ENCODE data around the gene CHMP6.
A peak's percentile ranks its signal among the peaks of the same experiment; 100 is the strongest.

The CHMP6 gene

DNA sequence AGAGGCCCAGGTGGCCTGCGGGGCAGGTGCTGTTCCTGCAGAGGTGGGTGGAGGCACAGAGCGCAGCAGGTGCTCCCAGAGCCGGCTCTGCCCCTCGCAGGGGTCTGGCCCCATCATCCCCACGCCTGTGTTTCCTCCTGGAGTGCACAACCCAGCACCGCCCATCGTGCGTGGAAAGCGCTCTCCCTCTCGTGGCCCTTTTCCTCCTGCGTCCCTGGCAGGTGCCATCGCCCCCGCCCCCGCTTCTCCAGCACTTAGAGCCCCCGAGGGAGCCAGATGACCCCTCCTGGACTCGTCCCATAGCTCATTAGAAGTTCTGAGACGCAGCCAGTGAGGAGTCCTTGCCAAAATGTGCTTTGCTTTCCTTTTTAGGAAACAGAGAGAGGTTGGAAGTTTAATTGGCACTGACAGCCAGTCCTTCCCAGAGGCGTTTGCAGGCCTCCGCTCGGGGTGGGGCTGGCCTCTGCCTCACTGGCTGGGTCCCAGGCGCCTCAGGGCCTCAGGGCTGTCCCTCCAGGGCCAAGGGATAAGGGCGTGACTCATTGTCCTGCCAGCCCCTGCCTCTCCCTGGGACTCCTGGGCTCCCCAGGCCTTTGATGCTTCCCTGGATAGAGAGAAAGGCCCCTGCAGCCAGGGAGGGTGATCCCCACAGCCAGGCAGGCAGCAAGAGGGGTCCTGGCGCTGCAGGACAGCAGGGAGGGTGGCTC is 32.2 kb upstream of the CHMP6 start:
- no peak overlapping the region for H3K4me3 ChIP-seq (ENCODE audit: low read length)
- 94% methylated on average over 23 of the region's 23 CpGs for WGBS
- H3K4me1 ChIP-seq (ENCODE audit: insufficient read depth, low read length): no peaks in the 10 kb centered on the region
- H3K27me3 ChIP-seq (ENCODE audit: insufficient read depth, low read length): no peaks in the 10 kb centered on the region
- 0 out of 2 replicates have a peak overlapping the region, but pooled peaks have one; percentile 19 for H3K9ac ChIP-seq (ENCODE audit: low read depth, low read length)
- H3K27ac ChIP-seq (ENCODE audit: low read depth, low read length): no peak overlapping the region
- H3K36me3 ChIP-seq (ENCODE audit: insufficient read depth, low read length): no peaks in the 10 kb centered on the region
- H3K9me3 ChIP-seq (ENCODE audit: insufficient read depth, low read depth, low read length): no peaks in the 10 kb centered on the region

DNA sequence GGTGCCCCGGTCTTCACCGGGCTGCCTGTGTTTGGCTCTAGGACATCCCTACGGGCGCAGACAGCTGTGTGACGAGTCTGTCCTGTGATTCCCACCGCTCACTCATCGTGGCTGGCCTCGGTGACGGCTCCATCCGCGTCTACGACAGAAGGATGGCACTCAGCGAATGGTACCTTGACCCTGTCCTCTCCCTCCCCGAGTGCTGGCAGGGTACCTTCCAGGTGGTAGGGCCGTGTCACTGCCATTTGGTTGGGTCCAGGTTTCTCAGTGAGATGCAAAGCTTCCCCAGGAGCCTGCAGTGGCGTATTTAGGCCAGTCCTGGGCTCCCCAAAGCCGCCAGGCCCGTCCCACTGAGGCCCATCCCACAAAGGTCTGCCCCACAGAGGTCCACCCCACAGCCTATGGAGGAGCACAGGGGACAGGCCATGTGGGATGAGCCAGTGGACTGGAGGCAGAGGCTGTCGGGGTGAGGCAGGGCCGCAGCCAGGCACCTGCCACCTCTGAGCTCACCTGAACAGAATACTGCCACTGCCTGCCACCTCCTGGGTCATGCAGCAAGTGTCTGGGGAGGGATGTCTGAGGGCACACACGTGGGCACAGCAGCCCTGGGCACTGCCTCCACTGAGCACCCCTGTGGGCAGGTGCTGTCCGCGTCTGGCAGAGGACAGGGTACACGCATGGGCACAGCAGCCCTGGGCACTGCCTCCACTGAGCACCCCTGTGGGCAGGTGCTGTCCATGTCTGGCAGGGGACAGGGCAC is 31.4 kb upstream of the CHMP6 start:
- Histone ChIP-seq H3K36me3 (ENCODE audit: insufficient read depth, low read length) (0 out of 2 replicates have a peak, but pooled peaks cover under 1% of the 10 kb centered on the region), H3K27me3 (ENCODE audit: insufficient read depth, low read length) (no peaks in the 10 kb centered on the region), H3K9me3 (ENCODE audit: insufficient read depth, low read depth, low read length) (no peaks in the 10 kb centered on the region), H3K27ac (ENCODE audit: low read depth, low read length) (no peak overlapping the region), H3K4me1 (ENCODE audit: insufficient read depth, low read length) (no peaks in the 10 kb centered on the region), H3K4me3 (ENCODE audit: low read length) (no peak overlapping the region), H3K9ac (ENCODE audit: low read depth, low read length) (no peak overlapping the region)
- WGBS: 94% methylated on average over 24 of the region's 24 CpGs

DNA sequence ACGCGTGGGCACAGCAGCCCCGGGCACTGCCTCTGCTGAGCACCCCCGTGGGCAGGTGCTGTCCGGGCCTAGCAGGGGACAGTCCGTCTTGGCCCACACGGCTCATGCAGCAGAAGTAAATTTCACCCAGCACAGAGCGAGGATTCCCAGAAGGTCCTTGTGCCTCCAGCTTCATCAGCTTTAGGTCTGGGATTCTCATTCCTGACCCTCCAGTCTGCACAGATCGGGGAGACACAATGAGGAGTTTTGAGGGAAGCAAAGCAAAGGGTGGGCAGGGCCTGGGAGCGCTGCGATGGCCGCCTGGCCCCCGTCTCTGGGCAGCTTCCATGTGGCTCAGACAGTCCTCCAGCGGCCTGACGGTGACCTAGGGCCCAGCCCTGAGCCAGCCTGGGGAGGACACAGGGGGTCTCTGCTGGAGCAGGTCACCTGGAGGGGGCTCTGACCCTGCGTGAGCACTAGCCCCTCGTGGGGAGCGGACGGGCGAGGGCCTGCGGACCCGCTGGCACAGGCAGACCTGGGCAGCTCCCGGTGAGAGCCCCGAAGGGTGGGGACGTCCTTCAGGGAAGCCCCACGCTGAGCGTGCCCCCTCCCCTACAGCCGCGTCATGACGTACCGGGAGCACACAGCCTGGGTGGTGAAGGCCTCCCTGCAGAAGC is 30.7 kb upstream of the CHMP6 start:
- H3K4me3 ChIP-seq (ENCODE audit: low read length): no peak overlapping the region
- H3K9ac ChIP-seq (ENCODE audit: low read depth, low read length): no peak overlapping the region
- 95% methylated on average over 31 of the region's 31 CpGs for WGBS
- H3K4me1 ChIP-seq (ENCODE audit: insufficient read depth, low read length): no peaks in the 10 kb centered on the region
- no peaks in the 10 kb centered on the region for H3K27me3 ChIP-seq (ENCODE audit: insufficient read depth, low read length)
- no peak overlapping the region for H3K27ac ChIP-seq (ENCODE audit: low read depth, low read length)
- peaks cover 2% of the 10 kb centered on the region; the same call in 1 of the 2 replicates for H3K36me3 ChIP-seq (ENCODE audit: insufficient read depth, low read length)
- H3K9me3 ChIP-seq (ENCODE audit: insufficient read depth, low read depth, low read length): no peaks in the 10 kb centered on the region

DNA sequence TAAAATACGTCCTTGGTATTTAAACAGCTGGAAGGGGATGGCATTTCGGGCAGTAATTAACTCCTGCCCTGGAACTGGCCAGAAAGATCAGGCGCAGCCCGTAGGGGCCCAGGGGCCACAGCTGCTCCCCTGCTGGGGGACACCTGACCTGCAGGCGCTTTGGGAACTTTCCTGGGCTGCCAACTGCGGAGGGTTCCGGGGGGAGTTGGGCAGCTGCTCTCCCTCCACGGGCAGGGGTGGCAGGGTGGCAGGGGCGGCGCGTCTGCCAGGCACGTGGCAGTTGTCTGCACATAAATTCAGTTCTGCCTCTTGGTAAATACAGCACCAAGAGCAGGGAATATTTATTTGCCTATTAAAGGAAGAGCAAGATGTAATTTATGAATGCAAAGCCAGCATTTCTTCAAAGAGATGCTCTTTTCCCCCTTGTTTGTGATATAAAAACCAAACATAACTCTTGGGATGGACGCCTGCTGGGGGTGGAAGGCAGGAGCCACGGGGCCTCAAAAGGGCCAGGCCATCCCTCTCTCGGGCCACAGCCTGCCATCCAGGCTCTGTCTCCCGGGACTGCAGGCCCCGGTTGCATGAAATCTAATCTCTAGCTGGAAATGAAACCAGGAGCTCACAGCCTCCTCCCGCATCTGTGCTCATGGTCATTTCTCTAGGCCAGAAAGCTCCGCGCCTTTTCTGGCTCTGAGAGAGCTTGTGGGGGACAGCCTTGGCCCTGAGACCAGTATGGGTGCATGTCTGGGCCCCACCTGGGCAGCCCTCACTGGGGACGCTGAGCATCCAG is 29.9 kb upstream of the CHMP6 start:
- Histone ChIP-seq H3K36me3 (ENCODE audit: insufficient read depth, low read length) (peaks cover 2% of the 10 kb centered on the region; the same call in 1 of the 2 replicates), H3K4me3 (ENCODE audit: low read length) (no peak overlapping the region), H3K27me3 (ENCODE audit: insufficient read depth, low read length) (no peaks in the 10 kb centered on the region), H3K4me1 (ENCODE audit: insufficient read depth, low read length) (no peaks in the 10 kb centered on the region), H3K9ac (ENCODE audit: low read depth, low read length) (no peak overlapping the region), H3K27ac (ENCODE audit: low read depth, low read length) (no peak overlapping the region), H3K9me3 (ENCODE audit: insufficient read depth, low read depth, low read length) (no peaks in the 10 kb centered on the region)
- 95% methylated on average over 21 of the region's 21 CpGs for WGBS

DNA sequence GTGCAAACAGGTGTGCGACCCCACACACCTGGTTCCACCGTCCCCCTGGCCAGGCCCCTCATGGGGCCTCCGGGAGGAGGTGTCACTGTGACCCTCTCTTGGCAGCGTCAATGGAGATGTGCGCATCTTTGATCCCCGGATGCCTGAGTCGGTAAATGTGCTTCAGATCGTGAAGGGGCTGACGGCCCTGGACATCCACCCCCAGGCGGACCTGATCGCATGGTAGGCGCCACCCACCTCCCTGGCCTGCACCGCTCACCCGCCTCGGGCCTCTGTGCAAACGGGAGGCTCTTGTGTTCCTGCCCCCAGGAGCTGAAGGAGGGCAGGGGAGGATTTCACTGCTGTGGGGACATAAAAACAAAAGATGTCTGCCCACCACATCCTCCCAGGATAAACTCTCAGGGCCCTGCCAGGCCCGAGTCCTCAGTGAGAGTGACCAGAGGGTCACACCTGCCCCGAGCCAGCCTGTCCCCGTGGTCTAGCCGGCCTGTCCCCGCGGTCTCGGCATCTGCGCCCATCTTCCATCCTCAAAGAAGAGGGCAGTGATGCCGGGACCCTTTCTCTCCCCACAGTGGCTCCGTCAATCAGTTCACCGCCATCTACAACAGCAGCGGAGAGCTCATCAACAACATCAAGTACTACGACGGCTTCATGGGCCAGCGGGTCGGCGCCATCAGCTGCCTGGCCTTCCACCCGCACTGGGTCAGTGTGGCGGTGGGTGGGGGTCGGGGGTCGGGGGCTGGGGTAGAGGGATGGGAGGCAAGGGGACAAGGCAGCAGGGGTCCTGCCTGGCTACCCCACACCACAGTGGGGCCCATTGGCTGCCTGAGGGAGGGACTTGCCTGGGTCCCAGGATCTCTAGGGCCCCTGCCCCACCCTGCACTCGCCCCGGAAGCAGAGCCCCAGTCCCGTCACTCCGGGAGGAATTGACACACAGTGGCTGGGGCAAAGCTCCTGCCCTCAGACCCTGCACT is 29.0 kb upstream of the CHMP6 start:
- Histone ChIP-seq H3K4me3 (ENCODE audit: low read length) (no peak overlapping the region), H3K9me3 (ENCODE audit: insufficient read depth, low read depth, low read length) (no peaks in the 10 kb centered on the region), H3K9ac (ENCODE audit: low read depth, low read length) (no peak overlapping the region), H3K27ac (ENCODE audit: low read depth, low read length) (no peak overlapping the region), H3K4me1 (ENCODE audit: insufficient read depth, low read length) (no peaks in the 10 kb centered on the region), H3K36me3 (ENCODE audit: insufficient read depth, low read length) (peaks cover 2% of the 10 kb centered on the region; the same call in 1 of the 2 replicates), H3K27me3 (ENCODE audit: insufficient read depth, low read length) (no peaks in the 10 kb centered on the region)
- WGBS: 95% methylated on average over 35 of the region's 41 CpGs

- no peak overlapping the region for H3K27ac ChIP-seq (ENCODE audit: low read depth, low read length)
- H3K9me3 ChIP-seq (ENCODE audit: insufficient read depth, low read depth, low read length): no peaks in the 10 kb centered on the region
- no peaks in the 10 kb centered on the region for H3K4me1 ChIP-seq (ENCODE audit: insufficient read depth, low read length)
- H3K4me3 ChIP-seq (ENCODE audit: low read length): no peak overlapping the region
- no peaks in the 10 kb centered on the region for H3K27me3 ChIP-seq (ENCODE audit: insufficient read depth, low read length)
- H3K9ac ChIP-seq (ENCODE audit: low read depth, low read length): no peak overlapping the region
- 87% methylated on average over 49 of the region's 49 CpGs for WGBS
- peaks cover 2% of the 10 kb centered on the region; the same call in 1 of the 2 replicates for H3K36me3 ChIP-seq (ENCODE audit: insufficient read depth, low read length)
Observed at GRCh38 chr17:80963812-80964543, 27.7 kb upstream of the CHMP6 start.

GRCh38 chr17:80964544-80964856 is 27.1 kb upstream of the CHMP6 start:
- no peak overlapping the region for H3K4me3 ChIP-seq (ENCODE audit: low read length)
- H3K27me3 ChIP-seq (ENCODE audit: insufficient read depth, low read length): no peaks in the 10 kb centered on the region
- no peaks in the 10 kb centered on the region for H3K9me3 ChIP-seq (ENCODE audit: insufficient read depth, low read depth, low read length)
- H3K27ac ChIP-seq (ENCODE audit: low read depth, low read length): no peak overlapping the region
- peaks cover 2% of the 10 kb centered on the region; the same call in 1 of the 2 replicates for H3K36me3 ChIP-seq (ENCODE audit: insufficient read depth, low read length)
- no peaks in the 10 kb centered on the region for H3K4me1 ChIP-seq (ENCODE audit: insufficient read depth, low read length)
- H3K9ac ChIP-seq (ENCODE audit: low read depth, low read length): no peak overlapping the region
- 85% methylated on average over 14 of the region's 14 CpGs for WGBS

DNA sequence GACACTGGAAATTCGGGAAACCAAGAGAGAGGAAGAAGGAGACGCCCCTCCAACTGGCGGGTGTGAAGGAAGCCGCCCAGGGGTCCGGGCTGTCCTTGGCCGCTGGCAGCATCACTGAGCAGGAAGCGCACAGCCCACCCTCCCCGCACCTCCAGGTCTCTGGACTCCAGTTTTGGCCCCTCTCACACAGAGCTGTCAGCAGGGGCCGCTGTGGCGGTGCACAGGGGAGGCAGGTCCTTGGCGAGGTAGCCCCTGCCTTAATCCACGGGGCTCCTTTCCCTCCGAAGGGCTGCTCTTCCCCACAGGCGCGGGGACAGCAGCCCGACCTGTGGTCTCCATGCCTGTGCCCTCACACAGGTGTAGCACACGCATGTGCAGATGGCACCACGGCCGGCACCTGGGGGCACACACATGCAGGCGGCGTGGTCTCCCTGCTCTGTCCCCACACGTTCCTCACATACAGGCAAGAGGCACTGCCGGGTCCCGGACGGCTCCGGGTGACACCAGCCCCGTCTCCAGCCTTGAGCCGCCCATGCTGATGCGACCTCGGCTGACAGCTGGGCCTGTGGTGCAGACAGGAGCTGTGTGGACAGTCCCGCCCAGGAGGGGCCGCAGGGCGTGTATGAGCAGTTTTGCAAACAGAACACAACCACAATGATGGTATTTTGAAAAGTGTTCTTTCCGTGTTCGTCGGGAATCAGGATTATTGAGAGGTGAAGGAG is 26.6 kb upstream of the CHMP6 start:
- 93% methylated on average over 36 of the region's 36 CpGs for WGBS
- H3K4me3 ChIP-seq (ENCODE audit: low read length): no peak overlapping the region

DNA sequence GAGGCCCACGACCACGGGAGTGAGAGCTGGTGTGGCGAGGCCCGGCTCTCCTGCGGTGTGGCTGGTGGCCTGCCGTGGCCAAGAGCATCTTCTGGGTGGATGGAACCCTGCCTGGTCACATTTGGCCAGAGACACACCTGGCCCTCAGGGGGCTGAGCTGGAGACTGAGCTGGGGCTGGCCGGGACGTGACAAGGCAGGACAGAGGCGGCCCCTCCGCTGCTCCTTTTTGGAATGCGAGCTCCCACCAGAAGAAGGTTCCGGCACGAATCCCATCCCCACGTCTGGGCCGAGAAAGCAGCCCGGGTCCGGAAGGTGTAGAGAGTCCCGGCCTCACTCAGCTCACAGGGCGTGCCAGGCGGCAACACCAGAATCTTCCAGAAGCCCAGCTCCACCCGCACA is 26.0 kb upstream of the CHMP6 start:
- H3K9ac ChIP-seq (ENCODE audit: low read depth, low read length): no peak overlapping the region
- WGBS: 92% methylated on average over 21 of the region's 21 CpGs

More for the DNA sequence above, 26.6 kb upstream of the CHMP6 start:
- no peak overlapping the region for H3K9ac ChIP-seq (ENCODE audit: low read depth, low read length)
- H3K27me3 ChIP-seq (ENCODE audit: insufficient read depth, low read length): no peaks in the 10 kb centered on the region
- no peaks in the 10 kb centered on the region for H3K4me1 ChIP-seq (ENCODE audit: insufficient read depth, low read length)
- no peaks in the 10 kb centered on the region for H3K9me3 ChIP-seq (ENCODE audit: insufficient read depth, low read depth, low read length)
- peaks cover 2% of the 10 kb centered on the region; the same call in 1 of the 2 replicates for H3K36me3 ChIP-seq (ENCODE audit: insufficient read depth, low read length)
- no peak overlapping the region for H3K27ac ChIP-seq (ENCODE audit: low read depth, low read length)

More for the DNA sequence above, 26.0 kb upstream of the CHMP6 start:
- Histone ChIP-seq H3K4me3 (ENCODE audit: low read length) (no peak overlapping the region), H3K36me3 (ENCODE audit: insufficient read depth, low read length) (peaks cover 2% of the 10 kb centered on the region; the same call in 1 of the 2 replicates), H3K9me3 (ENCODE audit: insufficient read depth, low read depth, low read length) (no peaks in the 10 kb centered on the region), H3K27me3 (ENCODE audit: insufficient read depth, low read length) (no peaks in the 10 kb centered on the region), H3K27ac (ENCODE audit: low read depth, low read length) (no peak overlapping the region), H3K4me1 (ENCODE audit: insufficient read depth, low read length) (no peaks in the 10 kb centered on the region)
